Breast epithelium (tissue), 4 donors: ENCODE results near the gene BRD1. TPM values are rescaled to one million over a fixed set of nuclear protein-coding genes. Genes with fewer than 3 reads are reported as not detected.

Experiments
- DNase-seq, 2 donors: peaks; one replicate each; pipeline ENCODE4 v3.0.0-alpha.2; 2019; ENCODE audit warnings: low spot score in 2 of 2
- H3K27ac ChIP-seq, 2 donors: fragments of 200-600 bp; sonication (generic) in 1 of 2; one replicate each; pipeline ENCODE4 v1.5.1; 2016 to 2019; ENCODE audit warnings: mild to moderate bottlenecking in 1 of 2
- H3K27me3 ChIP-seq, 2 donors: fragments of 200-600 bp; sonication (generic) in 1 of 2; one replicate each; pipeline versions ENCODE4 v1.5.1 to v1.6.0; 2017 to 2019; ENCODE audit warnings: control low read depth in 1 of 2, mild to moderate bottlenecking in 1 of 2
- H3K36me3 ChIP-seq: fragments of 200-600 bp; one replicate; pipeline ENCODE4 v1.5.1; 2019
- H3K4me1 ChIP-seq, 2 donors: fragments of 200-600 bp; sonication (generic); one replicate each; pipeline ENCODE4 v1.5.1; 2016 to 2019; ENCODE audit warnings: control low read depth in 1 of 2
- H3K4me3 ChIP-seq, 3 donors: fragments of 200-600 bp; sonication (generic); 1 replicate in 2 of 3; 2 replicates in 1 of 3; pipeline ENCODE4 v1.5.1; 2016 to 2019; ENCODE audit warnings: mild to moderate bottlenecking in 3 of 3, moderate library complexity in 2 of 3
- H3K9me3 ChIP-seq, 2 donors: fragments of 200-600 bp; sonication (generic) in 1 of 2; one replicate each; pipeline ENCODE4 v1.5.1; 2016 to 2019; ENCODE audit warnings: control low read depth in 1 of 2
- POLR2A ChIP-seq: fragments of 450-650 bp; IDR thresholded peaks from one replicate; pipeline ENCODE4 v1.6.1; 2016; ENCODE audit warnings: antibody characterized with exemption, mild to moderate bottlenecking, moderate library complexity
- POLR2AphosphoS5 ChIP-seq, 3 donors: sonication (generic); formaldehyde crosslinking; IDR thresholded peaks; one replicate each; pipeline ENCODE4 v1.6.1; 2017; ENCODE audit warnings: antibody characterized with exemption in 3 of 3
- intact Hi-C: fragments of 100-400 bp; cut with DNase I; formaldehyde crosslinking; loops from one replicate; pipeline ENCODE4 v1.15.1; 2023; ENCODE audit warnings: low total_unique reads
- total RNA-seq, 3 donors: library from RNA; depleted of rRNA; stranded (reverse); fragments of >200 nt; gene quantifications; one replicate each; pipeline ENCODE4 v1.1.0, GENCODE V29; 2016
- TF ChIP-seq, protein P1 (sequence below), 3 donors: fragments of 450-650 bp; IDR thresholded peaks; one replicate each; pipeline ENCODE4 v1.5.1; 2016 to 2017; ENCODE audit warnings: antibody characterized with exemption in 3 of 3, mild to moderate bottlenecking in 3 of 3, moderate library complexity in 3 of 3

The BRD1 gene
- total RNA-seq, 3 donors from 2014 or later = 33.4 to 35.1 (median 34.1) TPM

DNA sequence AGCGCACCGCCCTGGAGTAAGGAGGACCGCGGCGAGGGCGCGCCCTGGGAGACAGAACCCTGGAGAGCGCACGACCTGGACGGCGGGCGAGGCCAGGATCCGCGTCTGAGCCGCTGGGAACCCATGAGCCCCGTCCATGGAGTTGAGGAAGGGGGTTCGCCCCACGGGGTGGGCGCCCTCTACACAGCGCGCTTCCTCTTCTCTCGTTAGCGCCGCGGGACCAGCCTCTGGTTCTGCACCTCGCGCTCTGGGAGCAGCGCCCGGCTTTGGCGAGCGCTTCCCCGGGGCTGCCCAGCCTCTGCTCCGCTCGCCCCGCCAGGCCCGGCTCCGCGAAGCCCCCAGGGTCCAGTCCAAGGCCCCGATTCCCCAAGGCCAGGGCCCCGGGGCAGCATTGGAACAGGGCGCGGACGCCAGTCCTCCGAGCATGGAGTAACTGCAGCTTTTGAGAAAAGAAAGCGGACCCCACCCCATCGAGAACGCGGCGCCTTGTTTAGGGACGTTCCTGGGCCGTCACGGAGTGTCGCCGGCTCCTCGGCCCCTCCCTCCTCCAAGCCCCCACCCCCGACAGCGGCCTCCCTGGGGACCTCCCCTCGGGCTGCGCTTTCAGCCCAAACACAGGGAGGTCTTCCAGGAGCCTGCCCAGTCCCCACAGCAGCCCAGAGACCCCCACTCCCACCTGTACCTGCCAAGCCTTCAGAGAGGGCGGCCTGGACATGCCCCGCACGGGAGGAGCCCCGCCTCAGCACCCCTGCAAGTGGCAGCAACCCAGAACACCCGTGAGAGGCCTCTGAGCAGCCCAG lies 56.2 kb downstream of the BRD1 start:
- DNase-seq = no peak
- Histone ChIP-seq H3K36me3 (peaks cover 19% of the 10 kb centered on the region), H3K9me3 (peaks cover 6 to 11% of the 10 kb centered on the region in 2 donors), H3K4me1 (no peaks in the 10 kb centered on the region), H3K27me3 (no peaks in the 10 kb centered on the region), H3K27ac (no peak overlapping the region), H3K4me3 (no peak overlapping the region)
- intact Hi-C loops = no loop called here
- TF ChIP-seq POLR2A = no peak
- TF ChIP-seq POLR2AphosphoS5 (IDR thresholded peaks at IDR 0.05) = no peak
- TF ChIP-seq, protein P1, sequence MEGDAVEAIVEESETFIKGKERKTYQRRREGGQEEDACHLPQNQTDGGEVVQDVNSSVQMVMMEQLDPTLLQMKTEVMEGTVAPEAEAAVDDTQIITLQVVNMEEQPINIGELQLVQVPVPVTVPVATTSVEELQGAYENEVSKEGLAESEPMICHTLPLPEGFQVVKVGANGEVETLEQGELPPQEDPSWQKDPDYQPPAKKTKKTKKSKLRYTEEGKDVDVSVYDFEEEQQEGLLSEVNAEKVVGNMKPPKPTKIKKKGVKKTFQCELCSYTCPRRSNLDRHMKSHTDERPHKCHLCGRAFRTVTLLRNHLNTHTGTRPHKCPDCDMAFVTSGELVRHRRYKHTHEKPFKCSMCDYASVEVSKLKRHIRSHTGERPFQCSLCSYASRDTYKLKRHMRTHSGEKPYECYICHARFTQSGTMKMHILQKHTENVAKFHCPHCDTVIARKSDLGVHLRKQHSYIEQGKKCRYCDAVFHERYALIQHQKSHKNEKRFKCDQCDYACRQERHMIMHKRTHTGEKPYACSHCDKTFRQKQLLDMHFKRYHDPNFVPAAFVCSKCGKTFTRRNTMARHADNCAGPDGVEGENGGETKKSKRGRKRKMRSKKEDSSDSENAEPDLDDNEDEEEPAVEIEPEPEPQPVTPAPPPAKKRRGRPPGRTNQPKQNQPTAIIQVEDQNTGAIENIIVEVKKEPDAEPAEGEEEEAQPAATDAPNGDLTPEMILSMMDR (IDR thresholded peaks at IDR 0.05) = no peak

DNA sequence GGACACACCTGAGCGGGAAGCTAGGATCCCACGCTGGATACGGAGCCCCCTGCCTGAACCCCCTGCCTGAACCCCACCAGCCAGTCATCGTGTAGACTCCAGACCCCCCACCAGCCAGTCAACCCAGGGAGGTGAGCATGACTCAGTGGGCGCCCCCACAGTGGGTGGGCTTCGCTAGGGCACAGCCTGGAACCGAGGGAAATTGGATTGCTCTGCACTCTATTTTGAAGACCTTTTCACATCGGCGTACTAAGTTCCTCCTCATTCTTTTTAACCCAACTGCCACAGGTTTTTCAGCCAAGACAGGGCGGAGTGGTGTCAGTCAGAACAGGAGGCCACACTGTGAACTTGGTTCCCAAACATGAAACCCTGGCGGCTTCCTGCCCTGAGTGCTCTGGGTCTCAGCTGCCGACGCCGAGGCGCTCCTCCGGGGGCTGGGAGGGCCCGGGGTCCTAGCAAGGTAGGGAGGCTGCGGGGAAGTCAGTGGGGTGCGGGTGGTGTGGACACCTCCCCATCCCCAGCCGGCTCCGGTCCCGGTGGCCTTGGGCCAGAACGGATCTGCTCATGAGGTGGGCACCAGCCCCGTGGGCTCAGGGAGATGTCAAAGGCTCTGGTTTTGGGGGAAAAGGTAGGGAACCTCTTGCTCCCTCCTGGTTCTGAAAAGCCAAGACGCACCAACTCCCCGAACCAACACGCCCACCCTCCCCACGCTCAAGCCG lies 57.0 kb downstream of the BRD1 start:
- intact Hi-C loops = no loop called here
- Histone ChIP-seq H3K9me3 (peaks cover 13 to 16% of the 10 kb centered on the region in 2 donors), H3K4me1 (no peaks in the 10 kb centered on the region), H3K4me3 (no peak overlapping the region), H3K36me3 (peaks cover 19% of the 10 kb centered on the region), H3K27ac (no peak overlapping the region), H3K27me3 (no peaks in the 10 kb centered on the region)
- no peak for DNase-seq
- TF ChIP-seq POLR2AphosphoS5 (IDR thresholded peaks at IDR 0.05) (no peak), POLR2A (no peak)
- TF ChIP-seq, protein P1 (IDR thresholded peaks at IDR 0.05) = no peak

- H3K4me3 ChIP-seq = no peak overlapping the region
- DNase-seq = no peak
- H3K27me3 ChIP-seq = no peaks in the 10 kb centered on the region
- H3K27ac ChIP-seq = no peak overlapping the region
- H3K36me3 ChIP-seq = peaks cover 15% of the 10 kb centered on the region
- no peaks in the 10 kb centered on the region for H3K4me1 ChIP-seq
- intact Hi-C loops = loop anchor here (10.0 kb wide), 1 partner anchor 285 kb away; the partner anchor contains the start of gene TTLL8
- H3K9me3 ChIP-seq = peaks cover 16 to 17% of the 10 kb centered on the region in 2 donors
- TF ChIP-seq POLR2AphosphoS5 (IDR thresholded peaks at IDR 0.05) (no peak), POLR2A (no peak)
- TF ChIP-seq, protein P1 (IDR thresholded peaks at IDR 0.05) = no peak
These were observed 57.8 kb downstream of the BRD1 start for GRCh38 chr22:49769691-49770546.

GRCh38 chr22:49768951-49769690 lies 58.6 kb downstream of the BRD1 start:
- H3K36me3 ChIP-seq = peaks cover 8% of the 10 kb centered on the region
- H3K27me3 ChIP-seq = no peaks in the 10 kb centered on the region
- peak in 1 of 2 donors; percentile 49 for DNase-seq
- H3K4me3 ChIP-seq = no peak overlapping the region
- peaks cover 16 to 19% of the 10 kb centered on the region in 2 donors for H3K9me3 ChIP-seq
- H3K4me1 ChIP-seq = no peaks in the 10 kb centered on the region
- TF ChIP-seq POLR2A = no peak
- TF ChIP-seq, protein P1 (IDR thresholded peaks at IDR 0.05) = no peak
- TF ChIP-seq POLR2AphosphoS5 (IDR thresholded peaks at IDR 0.05) = no peak
- H3K27ac ChIP-seq = no peak overlapping the region
- intact Hi-C loops = loop anchor here (10.0 kb wide), 1 partner anchor 286 kb away; the partner anchor contains the start of gene TTLL8
